WERI-Rb-1 (cell line): ENCODE measurements around the gene LRRC8E.

Experiments
- DNase-seq: peaks from one replicate; pipeline ENCODE4 v3.0.0-alpha.2; 2020
- H3K27ac ChIP-seq: fragments of 250-450 bp; sonication (Bioruptor Pico); 2 replicates; pipeline ENCODE4 v1.5.1; 2020; ENCODE audit warnings: mild to moderate bottlenecking, moderate library complexity
- H3K27me3 ChIP-seq: fragments of 250-450 bp; sonication (Bioruptor Pico); 2 replicates; pipeline ENCODE4 v1.5.1; 2021; ENCODE audit warnings: mild to moderate bottlenecking, low read depth, moderate library complexity; ENCODE audit not compliant: insufficient read depth, severe bottlenecking
- H3K36me3 ChIP-seq: fragments of 250-450 bp; sonication (Bioruptor Pico); 2 replicates; pipeline ENCODE4 v1.5.1; 2020; ENCODE audit warnings: mild to moderate bottlenecking, moderate library complexity
- H3K4me3 ChIP-seq: 2 replicates; pipeline ENCODE4 v1.5.1; 2011; ENCODE audit warnings: low read depth, mild to moderate bottlenecking, control low read depth, low read length
- H3K9me3 ChIP-seq: fragments of 250-450 bp; sonication (Bioruptor Pico); 2 replicates; pipeline ENCODE4 v1.5.1; 2021; ENCODE audit warnings: mild to moderate bottlenecking, moderate library complexity; ENCODE audit not compliant: severe bottlenecking
- TF ChIP-seq, protein P1 (sequence below): IDR thresholded peaks from 2 replicates; pipeline ENCODE4 v1.5.1; 2011; ENCODE audit warnings: low read depth, mild to moderate bottlenecking, control low read depth, inconsistent platforms, low read length

Gene LRRC8E

DNA sequence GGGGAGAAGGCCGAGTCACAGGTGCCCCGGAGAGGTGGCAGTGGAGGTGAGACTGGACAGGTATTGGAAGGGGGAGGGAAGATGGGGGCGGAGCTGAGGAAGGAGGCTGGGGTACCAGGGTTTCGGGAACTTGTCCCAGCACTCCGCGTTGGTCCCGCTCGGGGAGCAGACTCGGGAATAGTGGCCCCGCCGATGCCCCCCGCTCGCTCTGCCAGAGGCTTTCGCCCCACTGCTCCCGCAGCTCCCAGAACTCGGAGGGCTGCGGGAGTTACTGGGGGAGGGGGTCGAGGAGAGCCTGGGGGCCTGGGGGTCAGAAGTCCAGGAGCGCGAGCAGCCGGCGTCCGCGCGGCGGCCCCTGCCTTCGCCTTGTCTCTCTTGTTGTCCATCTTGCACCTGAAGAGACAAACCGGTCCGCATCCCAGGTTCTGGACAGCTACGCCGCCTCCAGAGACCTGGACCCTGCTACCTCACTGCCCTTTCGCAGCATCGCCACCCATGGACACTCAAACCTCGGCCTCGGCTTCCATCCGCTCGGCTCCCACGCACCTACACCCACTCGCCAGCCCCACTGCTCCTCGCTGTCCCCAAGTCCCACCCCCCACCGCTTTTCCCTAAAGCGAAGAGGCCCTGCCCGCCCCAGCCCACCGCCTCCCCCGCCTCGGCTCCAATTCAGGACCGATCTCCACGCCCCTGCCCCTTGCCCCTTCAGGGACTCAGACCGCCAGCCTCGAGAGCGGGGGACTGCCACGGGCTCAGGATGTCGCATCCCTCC lies 14.8 kb upstream of the LRRC8E start:
- Histone ChIP-seq H3K27ac (peak overlapping the region; percentile 90), H3K4me3 (peak overlapping the region; percentile 82), H3K27me3 (no peaks in the 10 kb centered on the region), H3K36me3 (peaks cover 38% of the 10 kb centered on the region), H3K9me3 (no peaks in the 10 kb centered on the region)
- peak; percentile 32 for DNase-seq
- TF ChIP-seq, protein P1, sequence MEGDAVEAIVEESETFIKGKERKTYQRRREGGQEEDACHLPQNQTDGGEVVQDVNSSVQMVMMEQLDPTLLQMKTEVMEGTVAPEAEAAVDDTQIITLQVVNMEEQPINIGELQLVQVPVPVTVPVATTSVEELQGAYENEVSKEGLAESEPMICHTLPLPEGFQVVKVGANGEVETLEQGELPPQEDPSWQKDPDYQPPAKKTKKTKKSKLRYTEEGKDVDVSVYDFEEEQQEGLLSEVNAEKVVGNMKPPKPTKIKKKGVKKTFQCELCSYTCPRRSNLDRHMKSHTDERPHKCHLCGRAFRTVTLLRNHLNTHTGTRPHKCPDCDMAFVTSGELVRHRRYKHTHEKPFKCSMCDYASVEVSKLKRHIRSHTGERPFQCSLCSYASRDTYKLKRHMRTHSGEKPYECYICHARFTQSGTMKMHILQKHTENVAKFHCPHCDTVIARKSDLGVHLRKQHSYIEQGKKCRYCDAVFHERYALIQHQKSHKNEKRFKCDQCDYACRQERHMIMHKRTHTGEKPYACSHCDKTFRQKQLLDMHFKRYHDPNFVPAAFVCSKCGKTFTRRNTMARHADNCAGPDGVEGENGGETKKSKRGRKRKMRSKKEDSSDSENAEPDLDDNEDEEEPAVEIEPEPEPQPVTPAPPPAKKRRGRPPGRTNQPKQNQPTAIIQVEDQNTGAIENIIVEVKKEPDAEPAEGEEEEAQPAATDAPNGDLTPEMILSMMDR: no peak

DNA sequence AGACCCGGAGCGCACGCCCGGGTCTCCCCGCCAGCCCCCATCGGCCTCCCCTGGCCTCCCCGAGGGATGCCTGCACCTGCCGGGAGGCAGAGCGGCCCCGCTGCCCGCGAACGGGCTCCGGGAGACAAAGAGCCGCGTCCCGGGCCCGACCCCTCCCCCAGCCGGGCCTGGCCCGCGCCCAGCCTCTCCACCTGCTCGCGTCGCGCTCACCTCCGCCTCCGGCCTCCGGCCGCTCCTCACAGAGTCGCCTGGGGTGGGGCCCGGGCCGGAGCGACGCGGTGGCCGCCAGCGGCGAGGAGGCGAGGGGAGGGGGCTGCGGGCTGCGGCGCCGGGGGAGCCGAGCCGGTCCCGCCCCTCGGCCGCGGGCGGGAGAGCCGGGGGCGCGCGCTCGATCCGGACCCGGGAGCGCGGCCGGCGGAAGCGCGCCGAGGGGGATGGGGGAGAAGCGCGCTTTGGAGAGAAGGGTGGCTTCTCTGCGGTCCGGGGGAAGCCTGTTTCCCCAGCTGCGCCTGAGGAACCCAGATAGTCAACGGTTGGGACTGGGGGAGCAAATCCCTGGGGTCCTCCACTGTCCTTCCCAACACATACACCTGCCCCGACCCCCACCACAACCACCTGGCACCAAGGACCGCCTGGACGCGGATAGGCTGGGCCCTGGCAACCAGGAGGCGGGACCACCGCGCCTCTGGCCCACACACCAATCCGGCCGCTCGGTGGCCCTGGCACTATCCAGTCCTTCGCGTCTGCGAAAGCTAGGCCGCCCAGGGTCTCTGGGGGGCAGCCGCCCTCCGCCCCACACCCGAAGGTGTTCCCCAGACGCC lies 14.0 kb upstream of the LRRC8E start, which contains the start of gene PRR36:
TSS of gene PRR36 (minus strand) at position 315 of the 821 bp plus-strand sequence. CDS start 701 bp downstream, outside the sequence.
- H3K4me3 ChIP-seq: peak within 1 kb of the TSS; percentile 82
- peak; percentile 90 for DNase-seq

DNA sequence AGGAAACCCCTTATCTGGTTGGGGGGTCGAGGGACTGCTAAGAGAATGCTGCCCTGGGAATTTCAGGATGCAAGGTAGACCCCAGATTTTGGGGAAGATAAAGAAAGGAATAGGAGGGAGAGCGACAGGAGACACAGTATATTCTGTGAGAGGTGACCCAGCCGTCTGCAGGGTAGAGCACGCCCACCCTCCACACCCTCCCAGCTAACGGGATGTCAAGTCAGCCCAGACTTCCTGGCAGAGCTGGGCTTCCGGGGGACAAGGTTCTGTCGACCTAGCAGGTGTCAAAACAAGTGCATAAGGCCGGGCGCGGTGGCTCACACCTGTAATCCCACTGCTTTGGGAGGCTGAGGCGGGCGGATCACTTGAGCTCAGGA lies 13.4 kb upstream of the LRRC8E start:
- no peaks in the 10 kb centered on the region for H3K9me3 ChIP-seq
- TF ChIP-seq, protein P1: no peak
- no peak for DNase-seq
- peak overlapping the region; percentile 90 for H3K27ac ChIP-seq
- H3K27me3 ChIP-seq: no peaks in the 10 kb centered on the region
- peak overlapping the region; percentile 82 for H3K4me3 ChIP-seq
- peaks cover 24% of the 10 kb centered on the region for H3K36me3 ChIP-seq

More for the DNA sequence above, 14.0 kb upstream of the LRRC8E start, which contains the start of gene PRR36:
- no peaks in the 10 kb centered on the region for H3K27me3 ChIP-seq
- TF ChIP-seq, protein P1: peak; percentile 20; the same call in 1 of the 2 replicates
- peaks cover 30% of the 10 kb centered on the region for H3K36me3 ChIP-seq
- peak within 1 kb of the TSS; percentile 90 for H3K27ac ChIP-seq
- no peaks in the 10 kb centered on the region for H3K9me3 ChIP-seq

DNA sequence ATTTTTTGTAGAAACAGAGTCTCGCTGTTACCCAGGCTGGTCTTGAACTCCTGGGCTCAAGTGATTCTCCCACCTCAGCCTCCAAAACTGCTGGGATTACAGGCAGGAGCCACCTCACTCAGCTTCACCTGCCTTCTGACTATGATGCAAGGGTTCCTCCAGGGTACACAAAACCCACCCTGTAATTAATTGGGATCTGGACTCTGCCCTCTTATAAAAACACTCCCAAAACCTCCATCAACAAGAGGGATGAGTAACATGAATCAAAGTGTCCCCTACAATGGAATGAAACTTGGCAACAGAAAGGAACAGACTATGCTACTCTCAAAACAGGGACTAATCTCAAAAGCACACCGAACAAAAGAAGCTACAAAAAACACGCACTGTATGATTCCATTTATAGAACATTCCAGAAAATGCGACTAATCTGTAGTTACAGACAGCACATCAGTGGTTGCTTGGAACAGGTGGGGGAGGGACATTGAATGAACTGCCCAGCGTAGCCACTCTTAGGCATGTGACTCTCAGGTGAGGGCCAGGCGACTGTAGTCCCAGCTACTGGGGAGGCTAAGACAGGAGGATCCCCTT lies 11.0 kb upstream of the LRRC8E start:
- peaks cover 9% of the 10 kb centered on the region for H3K36me3 ChIP-seq
- H3K27ac ChIP-seq: no peak overlapping the region
- H3K4me3 ChIP-seq: no peak overlapping the region
- TF ChIP-seq, protein P1: no peak
- peaks cover 2% of the 10 kb centered on the region for H3K9me3 ChIP-seq
- H3K27me3 ChIP-seq: no peaks in the 10 kb centered on the region
- no peak for DNase-seq

DNA sequence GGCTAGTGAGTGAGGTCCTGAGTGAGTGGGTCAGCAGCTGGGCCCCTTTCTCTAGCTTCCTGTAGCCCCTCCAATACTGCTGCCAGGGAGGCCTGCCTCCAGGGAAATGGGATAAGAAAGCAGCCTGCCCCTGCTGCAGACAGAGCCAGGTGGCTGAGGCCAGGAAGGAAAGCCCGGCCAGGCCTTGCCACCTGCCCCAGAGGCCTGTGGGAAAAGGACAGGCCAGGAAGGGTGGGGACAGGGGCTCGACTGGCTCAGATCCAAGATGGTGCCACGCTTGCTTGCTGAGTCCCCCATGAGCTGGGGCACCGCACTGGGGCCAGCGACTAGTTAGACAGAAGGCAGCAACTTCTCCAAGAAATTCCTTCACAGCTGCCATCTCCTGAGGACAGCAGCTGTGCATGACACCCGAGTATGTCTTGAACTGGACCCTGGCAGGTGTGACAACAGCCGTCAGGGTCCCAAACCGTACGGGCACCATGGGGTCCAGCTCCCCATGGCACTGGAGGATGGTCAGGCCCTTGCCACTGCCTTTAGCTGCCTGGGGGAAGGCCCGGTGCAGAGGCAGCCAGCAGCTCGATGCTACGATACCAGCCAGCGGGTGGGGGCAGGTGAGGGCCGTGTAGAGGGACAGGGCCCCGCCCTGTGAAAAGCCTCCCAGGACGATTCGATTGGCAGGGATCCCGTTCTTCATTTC lies 9.1 kb upstream of the LRRC8E start:
- no peaks in the 10 kb centered on the region for H3K36me3 ChIP-seq
- TF ChIP-seq, protein P1: no peak

More for the DNA sequence above, 9.1 kb upstream of the LRRC8E start:
- no peak overlapping the region for H3K27ac ChIP-seq
- no peaks in the 10 kb centered on the region for H3K27me3 ChIP-seq
- no peak overlapping the region for H3K4me3 ChIP-seq
- DNase-seq: no peak
- H3K9me3 ChIP-seq: peaks cover 2% of the 10 kb centered on the region
